H1 (cell line): ENCODE measurements around the gene OGN. TPM values are rescaled to one million over a fixed set of nuclear protein-coding genes. Genes with fewer than 3 reads are reported as not detected.

Source experiments
- ATF2 ChIP-seq: IDR thresholded peaks from 2 replicates; pipeline ENCODE4 v1.6.1; 2012; ENCODE audit warnings: low read length, inconsistent platforms
- BRCA1 ChIP-seq: IDR thresholded peaks from 2 replicates; pipeline ENCODE4 v1.6.1; 2012; ENCODE audit warnings: low read depth, low read length, improper control_type of control experiment
- CHD2 ChIP-seq: IDR thresholded peaks from 2 replicates; pipeline ENCODE4 v1.6.1; 2012; ENCODE audit warnings: low read length, improper control_type of control experiment
- CHD7 ChIP-seq: fragments of 300-600 bp; sonication (generic); IDR thresholded peaks from 2 replicates; pipeline ENCODE4 v1.7.1; 2012; ENCODE audit warnings: low read length, moderate library complexity, mild to moderate bottlenecking, inconsistent platforms; ENCODE audit not compliant: insufficient replicate concordance
- RAD21 ChIP-seq, 2 experiments: IDR thresholded peaks in 1 of 2; conservative IDR thresholded peaks in 1 of 2; 2 replicates each; pipeline ENCODE4 v1.6.1; 2011; ENCODE audit warnings: low read depth in 2 of 2, low read length in 2 of 2, improper control_type of control experiment in 1 of 2, inconsistent platforms in 1 of 2, mild to moderate bottlenecking in 1 of 2, moderate library complexity in 1 of 2
- RFX5 ChIP-seq: IDR thresholded peaks from 2 replicates; pipeline ENCODE4 v1.6.1; 2011; ENCODE audit warnings: low read depth, low read length, improper control_type of control experiment, borderline replicate concordance
- RNF2 ChIP-seq: fragments of 200-900, 300-1000 bp; sonication (generic); IDR thresholded peaks from 2 replicates; pipeline ENCODE4 v1.7.1; 2016; ENCODE audit warnings: borderline replicate concordance, low read depth, mild to moderate bottlenecking, antibody characterized with exemption, low read length; ENCODE audit not compliant: poor library complexity, severe bottlenecking; ENCODE audit errors: missing control alignments
- SP2 ChIP-seq: IDR thresholded peaks from 2 replicates; pipeline ENCODE4 v1.6.1; 2012; ENCODE audit warnings: mild to moderate bottlenecking, low read length, inconsistent platforms
- TAF1 ChIP-seq: IDR thresholded peaks from 2 replicates; pipeline ENCODE4 v1.6.1; 2011; ENCODE audit warnings: mild to moderate bottlenecking, low read depth, low read length
- TAF7 ChIP-seq: optimal IDR thresholded peaks from 2 replicates; pipeline ENCODE3; 2011; ENCODE audit warnings: low read depth, mild to moderate bottlenecking, inconsistent platforms, low read length, moderate library complexity, borderline replicate concordance
- polyA plus RNA-seq, 7 experiments: library from polyadenylated mRNA; depleted of rRNA in 3 of 7; stranded (reverse) in 5 of 7; unstranded in 2 of 7; fragments of >200 nt in 5 of 7; fragments of 200-250 nt in 2 of 7; gene quantifications; 1 replicate in 5 of 7; 2 replicates in 1 of 7; 4 replicates in 1 of 7; pipeline versions ENCODE4 v1.2.1 to v1.2.3, GENCODE V29; 2011 to 2013; ENCODE audit warnings: missing spikeins in 2 of 7, mixed read lengths in 2 of 7
- total RNA-seq: library from RNA; stranded (reverse); fragmentation: NEBNext Ultra II Directional; extraction: Animal tissue kit (Norgen Biotek cat#: 25700); gene quantifications from 2 replicates; pipeline ENCODE4 v1.2.1, GENCODE V29; 2021

OGN gene
- total and polyA plus RNA-seq, 2 of the 8 experiments (the other 6 are each of a cell fraction or from before 2014, with no cell fraction given), result not detected

GRCh38 chr9:92350740-92351133, 53.6 kb downstream of the OGN start (continued):
- TF ChIP-seq CHD7 (no peak), BRCA1 (no peak), TAF1 (no peak), RNF2 (no peak), CHD2 (no peak), RAD21 (IDR thresholded peaks at IDR 0.05 in 1 of 2, conservative IDR thresholded peaks at IDR 0.05 in 1 of 2; ENCODE audit: low read depth in 2 of 2, low read length in 2 of 2) (no peak), ATF2 (no peak), RFX5 (no peak), TAF7 (no peak), SP2 (no peak)
